Activated naive CD8-positive, alpha-beta T cell treated with anti-CD3 and anti-CD28 coated beads, Interleukin-2, amount 50 U/mL, for 24 hours (primary cell): ENCODE data around the gene ZNF76.

Source experiments
- ATAC-seq: fragments of 150-1000 bp; cut with Tn5 transposase; one replicate; pipeline ENCODE4 v1.10.0; 2021
- DNase-seq: peaks from one replicate; pipeline ENCODE4 v3.0.0; 2021
- H3K27ac Mint-ChIP-seq: one replicate; pipeline ENCODE4 v1.8.0; 2021; ENCODE audit warnings: mild to moderate bottlenecking, mixed read lengths
- H3K27me3 Mint-ChIP-seq: one replicate; pipeline ENCODE4 v1.8.0; 2021; ENCODE audit warnings: mixed read lengths
- H3K36me3 Mint-ChIP-seq: one replicate; pipeline ENCODE4 v1.8.0; 2021; ENCODE audit warnings: low read depth, mixed read lengths
- H3K4me1 Mint-ChIP-seq: one replicate; pipeline ENCODE4 v1.8.0; 2021; ENCODE audit warnings: mixed read lengths
- H3K4me3 Mint-ChIP-seq: one replicate; pipeline ENCODE4 v1.8.0; 2021; ENCODE audit warnings: mild to moderate bottlenecking, moderate library complexity, mixed read lengths
- H3K9me3 Mint-ChIP-seq: one replicate; pipeline ENCODE4 v1.8.0; 2021; ENCODE audit warnings: mixed read lengths

The ZNF76 gene

GRCh38 chr6:35224720-35225119 is 34.8 kb upstream of the ZNF76 start:
- ATAC-seq = no peak

DNA sequence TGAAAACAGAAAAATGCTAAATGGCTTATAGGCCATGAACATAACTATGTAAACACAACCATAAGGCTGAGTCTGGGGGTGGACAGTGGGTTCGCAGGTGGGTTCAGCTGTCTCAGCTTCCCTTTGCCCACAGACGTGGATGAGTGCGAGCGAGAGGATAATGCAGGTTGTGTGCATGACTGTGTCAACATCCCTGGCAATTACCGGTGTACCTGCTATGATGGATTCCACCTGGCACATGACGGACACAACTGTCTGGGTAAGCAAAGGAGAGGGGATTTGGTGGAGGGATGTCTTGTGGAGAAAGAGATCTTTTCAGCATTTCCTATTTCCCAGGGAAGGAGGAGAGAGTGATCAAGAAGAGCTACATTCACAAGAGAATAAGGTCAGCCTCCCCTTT is 31.1 kb upstream of the ZNF76 start:
- DNase-seq (no peak), ATAC-seq (no peak)
- Mint-ChIP-seq H3K9me3 (no peaks in the 10 kb centered on the region), H3K36me3 (no peaks in the 10 kb centered on the region), H3K27ac (no peak overlapping the region), H3K4me3 (no peak overlapping the region), H3K27me3 (no peaks in the 10 kb centered on the region), H3K4me1 (no peaks in the 10 kb centered on the region)

More at GRCh38 chr6:35224720-35225119, 34.8 kb upstream of the ZNF76 start:
- DNase-seq = no peak
- Mint-ChIP-seq H3K4me1 (no peaks in the 10 kb centered on the region), H3K4me3 (no peak overlapping the region), H3K27ac (no peak overlapping the region), H3K27me3 (no peaks in the 10 kb centered on the region), H3K36me3 (no peaks in the 10 kb centered on the region), H3K9me3 (no peaks in the 10 kb centered on the region)

- DNase-seq (no peak), ATAC-seq (no peak)
- no peaks in the 10 kb centered on the region for H3K4me1 Mint-ChIP-seq
- H3K4me3 Mint-ChIP-seq = no peak overlapping the region
- H3K27ac Mint-ChIP-seq = no peak overlapping the region
- H3K9me3 Mint-ChIP-seq = no peaks in the 10 kb centered on the region
- no peaks in the 10 kb centered on the region for H3K27me3 Mint-ChIP-seq
- H3K36me3 Mint-ChIP-seq = no peaks in the 10 kb centered on the region
Measured at GRCh38 chr6:35229304-35229703, 30.2 kb upstream of the ZNF76 start.

DNA sequence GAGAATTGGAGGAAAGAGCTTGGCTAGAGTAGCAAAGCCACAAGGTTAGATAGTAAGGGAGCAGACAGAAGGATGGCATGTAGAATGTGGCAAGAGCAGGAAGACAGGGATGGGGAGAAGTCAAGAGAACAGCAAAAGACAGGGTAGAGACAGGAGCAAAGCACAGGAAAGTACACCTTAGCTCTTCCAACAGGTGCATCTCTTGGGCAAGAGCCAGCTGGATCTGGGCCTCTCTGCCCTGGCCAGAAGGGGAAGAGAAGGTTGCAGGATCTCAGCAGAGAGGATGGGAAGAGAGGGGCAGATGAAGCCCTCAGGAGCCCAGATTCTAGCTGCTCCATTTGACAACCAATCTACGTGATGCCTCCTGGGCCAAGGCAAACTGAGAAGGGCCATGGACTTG is 29.0 kb upstream of the ZNF76 start:
- H3K27ac Mint-ChIP-seq = no peak overlapping the region
- H3K4me3 Mint-ChIP-seq = no peak overlapping the region
- no peaks in the 10 kb centered on the region for H3K4me1 Mint-ChIP-seq
- no peak for ATAC-seq
- H3K27me3 Mint-ChIP-seq = no peaks in the 10 kb centered on the region
- no peaks in the 10 kb centered on the region for H3K9me3 Mint-ChIP-seq
- no peaks in the 10 kb centered on the region for H3K36me3 Mint-ChIP-seq
- no peak for DNase-seq

DNA sequence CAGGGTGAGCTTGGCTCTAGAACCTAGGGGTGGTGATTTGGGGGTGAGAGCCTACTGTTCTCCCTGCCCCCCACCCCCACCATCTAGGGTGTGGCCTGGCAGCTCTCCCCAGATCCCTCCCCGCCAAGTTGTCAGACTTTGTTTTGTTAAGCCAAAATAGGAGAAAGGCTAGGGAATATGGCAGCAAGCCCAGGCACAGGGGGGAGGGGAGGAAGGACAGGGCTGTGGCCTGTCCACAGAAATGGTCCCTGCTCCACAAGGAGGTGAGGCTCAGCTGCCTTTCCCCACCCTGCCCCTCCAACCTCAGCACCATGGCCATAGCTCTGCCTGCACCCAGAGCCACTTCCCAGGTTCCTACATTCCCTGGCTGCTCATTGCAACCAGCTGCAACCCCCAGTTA is 28.6 kb upstream of the ZNF76 start:
- ATAC-seq (no peak), DNase-seq (no peak)
- Mint-ChIP-seq H3K27ac (no peak overlapping the region), H3K9me3 (no peaks in the 10 kb centered on the region), H3K27me3 (no peaks in the 10 kb centered on the region), H3K36me3 (no peaks in the 10 kb centered on the region), H3K4me1 (no peaks in the 10 kb centered on the region), H3K4me3 (no peak overlapping the region)

- Mint-ChIP-seq H3K4me1 (no peaks in the 10 kb centered on the region), H3K36me3 (no peaks in the 10 kb centered on the region), H3K4me3 (no peak overlapping the region), H3K27me3 (no peaks in the 10 kb centered on the region), H3K27ac (no peak overlapping the region), H3K9me3 (no peaks in the 10 kb centered on the region)
- DNase-seq = no peak
- ATAC-seq = no peak
Measured at GRCh38 chr6:35231563-35231962, 28.0 kb upstream of the ZNF76 start.

DNA sequence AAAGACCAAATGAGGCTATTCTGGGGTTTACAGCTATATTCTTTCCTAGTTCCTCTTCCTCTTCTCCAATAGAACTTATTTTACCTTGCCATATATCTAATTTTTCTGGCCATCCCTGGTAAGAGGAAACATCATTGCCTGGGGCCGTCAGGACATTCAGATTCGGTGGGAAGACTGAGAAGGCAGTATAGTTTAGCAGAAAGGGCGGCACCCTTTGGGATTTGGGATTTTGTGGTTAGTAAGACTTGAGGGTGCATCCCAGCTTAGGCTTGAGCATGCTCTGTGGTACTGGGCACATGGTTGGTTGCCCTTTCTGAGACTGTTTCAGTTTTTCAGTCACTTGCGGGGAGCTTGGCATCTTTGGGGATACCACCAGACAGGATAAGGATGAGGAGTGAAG is 24.6 kb upstream of the ZNF76 start:
- ATAC-seq (no peak), DNase-seq (no peak)
- Mint-ChIP-seq H3K4me1 (no peaks in the 10 kb centered on the region), H3K27me3 (no peaks in the 10 kb centered on the region), H3K4me3 (no peak overlapping the region), H3K9me3 (no peaks in the 10 kb centered on the region), H3K36me3 (no peaks in the 10 kb centered on the region), H3K27ac (no peak overlapping the region)

DNA sequence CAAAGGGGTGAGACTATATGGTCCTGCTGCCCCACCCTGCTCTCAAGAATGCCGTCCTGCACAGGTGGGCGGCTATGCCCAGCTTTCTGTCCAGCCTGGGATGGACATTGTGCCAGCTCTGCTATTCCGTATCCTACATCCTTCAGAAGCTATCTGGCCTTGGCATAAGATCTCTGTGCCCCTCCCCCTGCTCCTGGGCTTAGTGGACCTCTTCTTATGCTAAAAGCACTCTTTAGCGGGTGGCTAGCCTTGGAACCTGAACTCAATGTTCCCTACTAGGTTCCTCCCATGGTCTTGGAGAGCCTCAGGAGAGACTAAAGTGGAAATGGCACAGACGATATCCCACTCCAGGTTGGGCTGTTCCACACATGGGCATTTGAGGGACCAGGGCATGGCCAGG is 23.3 kb upstream of the ZNF76 start:
- H3K4me3 Mint-ChIP-seq = no peak overlapping the region
- no peaks in the 10 kb centered on the region for H3K9me3 Mint-ChIP-seq
- no peaks in the 10 kb centered on the region for H3K4me1 Mint-ChIP-seq
- DNase-seq (no peak), ATAC-seq (no peak)
- no peaks in the 10 kb centered on the region for H3K36me3 Mint-ChIP-seq
- H3K27me3 Mint-ChIP-seq = no peaks in the 10 kb centered on the region
- no peak overlapping the region for H3K27ac Mint-ChIP-seq

DNA sequence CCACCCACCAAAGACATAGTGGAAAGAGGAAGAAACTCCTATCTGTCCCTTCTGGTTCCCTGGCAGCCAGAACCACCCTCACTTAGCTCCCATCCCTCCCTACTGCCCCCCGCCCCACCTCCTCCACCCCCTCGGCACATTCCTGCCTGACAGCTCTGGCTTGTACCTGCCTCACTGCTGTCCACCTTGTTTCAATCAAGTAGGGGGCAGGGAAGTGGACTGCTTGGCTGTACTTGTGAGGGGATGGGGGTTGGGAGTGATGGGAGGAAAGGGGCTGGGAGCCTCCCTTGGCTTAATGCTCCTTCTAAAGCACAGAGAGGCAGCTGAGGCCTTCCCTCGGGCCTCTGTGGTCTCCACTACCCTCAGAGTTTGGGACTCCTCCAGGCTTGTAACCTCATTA is 22.1 kb upstream of the ZNF76 start:
- Mint-ChIP-seq H3K4me3 (no peak overlapping the region), H3K27ac (no peak overlapping the region), H3K4me1 (no peaks in the 10 kb centered on the region), H3K27me3 (no peaks in the 10 kb centered on the region), H3K36me3 (no peaks in the 10 kb centered on the region), H3K9me3 (no peaks in the 10 kb centered on the region)
- no peak for ATAC-seq
- DNase-seq = no peak

- Mint-ChIP-seq H3K4me1 (no peaks in the 10 kb centered on the region), H3K9me3 (no peaks in the 10 kb centered on the region), H3K36me3 (no peaks in the 10 kb centered on the region), H3K27me3 (no peaks in the 10 kb centered on the region), H3K27ac (no peak overlapping the region), H3K4me3 (no peak overlapping the region)
- DNase-seq (no peak), ATAC-seq (no peak)
Measured at GRCh38 chr6:35238843-35239289, 20.7 kb upstream of the ZNF76 start.

DNA sequence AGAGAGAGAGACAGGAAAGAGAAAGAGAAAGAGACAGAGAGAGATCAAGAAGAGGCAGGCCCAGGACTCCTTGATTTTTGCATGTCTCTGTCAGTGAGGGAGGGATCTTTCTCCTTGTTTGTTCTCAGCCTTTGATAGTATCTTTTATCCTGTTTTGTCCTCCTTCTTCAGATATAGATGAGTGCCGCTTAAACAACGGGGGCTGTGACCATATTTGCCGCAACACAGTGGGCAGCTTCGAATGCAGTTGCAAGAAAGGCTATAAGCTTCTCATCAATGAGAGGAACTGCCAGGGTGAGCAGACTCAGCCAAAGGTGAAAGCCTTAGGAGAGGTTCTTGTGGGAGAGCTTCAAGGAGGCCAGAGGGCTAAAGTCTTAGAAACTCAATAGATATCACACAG is 20.0 kb upstream of the ZNF76 start:
- Mint-ChIP-seq H3K36me3 (no peaks in the 10 kb centered on the region), H3K9me3 (no peaks in the 10 kb centered on the region), H3K27me3 (no peaks in the 10 kb centered on the region), H3K4me1 (no peaks in the 10 kb centered on the region), H3K27ac (no peak overlapping the region), H3K4me3 (no peak overlapping the region)
- no peak for ATAC-seq
- no peak for DNase-seq

- Mint-ChIP-seq H3K36me3 (no peaks in the 10 kb centered on the region), H3K9me3 (no peaks in the 10 kb centered on the region), H3K27me3 (no peaks in the 10 kb centered on the region), H3K4me3 (no peak overlapping the region), H3K27ac (no peak overlapping the region), H3K4me1 (no peaks in the 10 kb centered on the region)
- peak; percentile 78 for DNase-seq
- ATAC-seq = peak; percentile 53
Measured at GRCh38 chr6:35240838-35241801, 18.4 kb upstream of the ZNF76 start.

GRCh38 chr6:35242486-35242885 is 17.0 kb upstream of the ZNF76 start:
- DNase-seq (no peak), ATAC-seq (no peak)
- no peaks in the 10 kb centered on the region for H3K27me3 Mint-ChIP-seq
- no peaks in the 10 kb centered on the region for H3K36me3 Mint-ChIP-seq
- no peak overlapping the region for H3K4me3 Mint-ChIP-seq
- H3K9me3 Mint-ChIP-seq = no peaks in the 10 kb centered on the region
- no peak overlapping the region for H3K27ac Mint-ChIP-seq
- H3K4me1 Mint-ChIP-seq = no peaks in the 10 kb centered on the region

- no peak overlapping the region for H3K4me3 Mint-ChIP-seq
- H3K36me3 Mint-ChIP-seq = no peaks in the 10 kb centered on the region
- peaks cover 4% of the 10 kb centered on the region for H3K4me1 Mint-ChIP-seq
- no peaks in the 10 kb centered on the region for H3K27me3 Mint-ChIP-seq
- ATAC-seq = no peak
- no peak for DNase-seq
- H3K27ac Mint-ChIP-seq = no peak overlapping the region
- H3K9me3 Mint-ChIP-seq = no peaks in the 10 kb centered on the region
Measured at GRCh38 chr6:35242906-35243305, 16.6 kb upstream of the ZNF76 start.

GRCh38 chr6:35243386-35243958 is 16.1 kb upstream of the ZNF76 start:
- peaks cover 10% of the 10 kb centered on the region for H3K4me1 Mint-ChIP-seq
- H3K27ac Mint-ChIP-seq = no peak overlapping the region
- DNase-seq = no peak
- no peak for ATAC-seq
- no peaks in the 10 kb centered on the region for H3K9me3 Mint-ChIP-seq
- no peak overlapping the region for H3K4me3 Mint-ChIP-seq
- no peaks in the 10 kb centered on the region for H3K36me3 Mint-ChIP-seq
- no peaks in the 10 kb centered on the region for H3K27me3 Mint-ChIP-seq
